Activated T-cell treated with anti-CD3 and anti-CD28 coated beads, Interleukin-2, amount 50 U/mL, for 24 hours (primary cell): ENCODE data around the gene PLA2G2D.

Source experiments
- DNase-seq: peaks from one replicate; pipeline ENCODE4 v3.0.0-alpha.2; 2020
- H3K27ac Mint-ChIP-seq: 2 replicates; pipeline ENCODE4 v1.8.0; 2020; ENCODE audit warnings: mild to moderate bottlenecking, mixed read lengths
- H3K27me3 Mint-ChIP-seq: 2 replicates; pipeline ENCODE4 v1.8.0; 2020; ENCODE audit warnings: mixed read lengths
- H3K36me3 Mint-ChIP-seq: 2 replicates; pipeline ENCODE4 v1.8.0; 2020; ENCODE audit warnings: low read depth, mixed read lengths
- H3K4me1 Mint-ChIP-seq: 2 replicates; pipeline ENCODE4 v1.8.0; 2020; ENCODE audit warnings: low read depth, mixed read lengths
- H3K4me3 Mint-ChIP-seq: 2 replicates; pipeline ENCODE4 v1.8.0; 2020; ENCODE audit warnings: mild to moderate bottlenecking, moderate library complexity, mixed read lengths
- H3K9me3 Mint-ChIP-seq: 2 replicates; pipeline ENCODE4 v1.8.0; 2020; ENCODE audit warnings: mixed read lengths

PLA2G2D gene

GRCh38 chr1:20119347-20119746, at the start of gene PLA2G2D:
TSS of gene PLA2G2D (minus strand) at chr1:20119536. CDS start at chr1:20119498, 38 bp downstream.
- no peak for DNase-seq
- peaks cover 56% of the 10 kb centered on the region for H3K27me3 Mint-ChIP-seq
- no peaks in the 10 kb centered on the region for H3K9me3 Mint-ChIP-seq
- no peaks in the 10 kb centered on the region for H3K4me1 Mint-ChIP-seq
- H3K27ac Mint-ChIP-seq: no peak within 1 kb of the TSS
- H3K4me3 Mint-ChIP-seq: no peak within 1 kb of the TSS
- no peaks in the 10 kb centered on the region for H3K36me3 Mint-ChIP-seq

DNA sequence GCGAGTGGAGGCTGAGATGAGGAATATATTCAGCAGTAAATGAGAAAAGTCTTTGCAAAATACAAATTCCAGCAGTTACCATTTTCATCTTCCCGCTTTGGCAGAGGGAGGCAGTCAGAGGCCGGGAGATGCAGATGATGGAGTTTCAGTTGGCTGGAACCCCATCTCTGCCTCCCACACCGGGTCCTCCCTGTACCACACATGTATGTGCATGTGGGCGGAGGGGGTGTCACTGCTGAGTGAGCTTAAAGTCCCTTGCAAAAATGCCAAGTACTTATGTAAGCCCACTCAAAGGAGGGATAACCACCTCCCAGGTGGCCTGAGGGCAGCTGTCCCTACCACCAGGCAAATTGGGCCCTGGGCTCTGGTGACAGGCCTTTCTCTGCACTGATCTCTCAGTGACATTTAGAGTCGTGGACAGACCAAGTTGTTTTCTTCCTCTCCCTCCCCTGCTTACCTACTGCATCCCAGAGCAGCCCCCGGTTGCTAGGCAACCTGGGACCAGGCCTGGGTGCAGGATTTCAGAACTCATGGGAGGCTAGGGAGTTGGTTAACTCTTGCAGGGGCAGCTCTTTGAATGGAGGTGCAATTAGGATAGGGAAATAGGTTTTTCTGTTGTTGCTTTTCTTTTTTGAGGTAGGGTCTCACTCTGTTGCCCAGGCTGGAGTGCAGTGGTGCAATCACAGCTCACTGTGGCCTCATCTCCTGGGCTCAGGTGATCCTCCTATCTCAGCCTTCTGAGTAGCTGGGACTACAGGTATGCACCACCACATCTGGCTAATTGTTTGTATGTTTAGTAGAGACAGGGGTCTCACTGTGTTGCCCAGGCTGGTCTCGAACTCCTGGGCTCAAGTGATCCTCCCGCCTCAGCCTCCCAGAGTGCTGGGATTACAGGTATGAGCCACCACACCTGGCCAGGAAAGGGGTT, 49.5 kb upstream of the PLA2G2D start:
- peaks cover 11% of the 10 kb centered on the region for H3K4me1 Mint-ChIP-seq
- DNase-seq: no peak
- no peaks in the 10 kb centered on the region for H3K27me3 Mint-ChIP-seq
- H3K9me3 Mint-ChIP-seq: peaks cover 6% of the 10 kb centered on the region
- no peaks in the 10 kb centered on the region for H3K36me3 Mint-ChIP-seq
- no peak overlapping the region for H3K4me3 Mint-ChIP-seq
- no peak overlapping the region for H3K27ac Mint-ChIP-seq

DNA sequence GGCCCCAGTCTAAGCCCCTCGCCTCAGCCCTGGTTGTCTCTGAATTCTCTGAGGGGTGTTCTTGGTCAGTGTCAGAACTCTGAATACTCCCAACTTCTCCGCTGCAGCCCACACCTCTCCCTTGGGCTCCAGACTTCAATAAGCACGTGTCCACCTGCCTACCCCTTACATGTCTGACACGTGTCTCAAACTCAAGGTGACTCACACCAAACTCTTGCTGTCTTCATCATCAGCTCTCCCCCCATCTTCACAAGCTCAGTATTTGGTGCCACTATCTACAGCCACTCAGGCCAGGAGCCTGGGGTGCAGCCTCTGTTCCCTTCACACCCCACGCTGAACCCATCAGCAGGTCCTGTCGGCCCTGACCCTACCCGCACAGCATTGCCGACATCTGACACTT, 47.8 kb upstream of the PLA2G2D start:
- Mint-ChIP-seq H3K27me3 (no peaks in the 10 kb centered on the region), H3K4me1 (peaks cover 8% of the 10 kb centered on the region), H3K4me3 (no peak overlapping the region), H3K36me3 (no peaks in the 10 kb centered on the region), H3K9me3 (peaks cover 17% of the 10 kb centered on the region), H3K27ac (no peak overlapping the region)
- no peak for DNase-seq

DNA sequence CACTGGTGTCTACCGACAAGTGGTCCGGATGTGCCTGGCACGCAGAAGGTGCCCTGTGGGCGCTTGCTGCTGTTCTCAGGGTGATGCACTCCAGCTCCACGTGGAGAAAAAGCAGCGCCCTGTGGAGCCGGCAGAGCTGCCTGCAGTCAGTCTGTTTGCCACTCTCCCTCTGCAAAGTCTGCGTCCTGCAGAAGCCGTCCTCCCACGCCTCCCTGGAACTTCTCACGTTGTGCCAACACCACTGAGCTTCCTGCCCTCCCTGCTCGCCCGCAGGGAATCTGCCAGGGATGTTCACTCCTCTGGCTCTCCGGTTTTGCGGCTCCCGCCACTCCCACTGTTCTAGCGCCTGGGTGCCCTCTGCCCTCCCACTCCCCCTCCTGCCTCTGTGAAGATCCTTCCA, 46.7 kb upstream of the PLA2G2D start:
- Mint-ChIP-seq H3K27me3 (no peaks in the 10 kb centered on the region), H3K36me3 (peaks cover 2% of the 10 kb centered on the region), H3K4me3 (no peak overlapping the region), H3K9me3 (peaks cover 22% of the 10 kb centered on the region), H3K27ac (no peak overlapping the region), H3K4me1 (peaks cover under 1% of the 10 kb centered on the region)
- no peak for DNase-seq

DNA sequence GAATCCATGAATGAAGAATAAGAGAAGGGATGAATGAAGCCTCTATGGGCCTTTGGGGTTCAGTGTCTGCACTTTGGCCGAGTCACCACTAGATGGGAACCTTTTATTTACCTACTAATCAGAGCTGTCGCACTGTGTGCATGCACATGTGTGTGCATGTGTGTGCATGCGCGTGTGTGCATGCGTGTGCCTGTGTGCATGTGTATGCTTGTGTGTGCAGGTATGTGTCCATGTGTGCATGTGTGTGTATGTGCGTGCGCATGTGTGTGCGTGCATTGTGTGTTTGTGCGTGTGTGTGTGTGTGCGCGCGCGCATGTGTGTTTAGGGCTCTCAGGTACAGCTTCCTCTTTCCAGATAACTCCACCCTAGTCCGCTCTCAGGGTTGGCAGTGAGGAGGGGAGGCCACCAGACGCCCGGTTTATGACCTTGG, 46.2 kb upstream of the PLA2G2D start:
- Mint-ChIP-seq H3K27me3 (no peaks in the 10 kb centered on the region), H3K4me1 (no peaks in the 10 kb centered on the region), H3K36me3 (peaks cover 2% of the 10 kb centered on the region), H3K4me3 (no peak overlapping the region), H3K27ac (no peak overlapping the region), H3K9me3 (peaks cover 22% of the 10 kb centered on the region)
- DNase-seq: no peak

DNA sequence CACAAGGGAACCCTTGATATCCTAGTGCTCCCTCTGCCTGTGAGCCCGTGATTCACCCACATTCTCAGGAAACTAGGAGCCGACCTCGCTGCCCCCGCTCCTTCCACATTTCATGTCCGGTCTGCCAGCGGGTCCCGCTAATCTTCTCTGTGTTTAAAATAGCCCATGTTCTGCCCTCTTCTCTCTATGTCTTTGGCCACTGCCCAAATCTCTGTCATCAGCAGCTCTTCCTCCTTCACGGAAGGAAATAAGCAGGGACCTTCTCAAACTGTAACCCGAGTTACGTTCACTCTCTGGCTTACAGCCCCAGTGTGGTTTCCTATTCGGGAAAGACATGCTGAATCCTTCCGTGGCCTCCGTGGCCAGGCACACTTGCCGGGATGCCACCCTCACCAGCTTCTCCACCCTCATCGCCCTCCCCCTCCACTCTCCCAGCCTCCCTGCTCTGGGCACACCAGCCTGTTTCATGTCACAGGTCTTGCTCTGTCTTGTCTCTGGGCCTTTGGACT, 45.4 kb upstream of the PLA2G2D start:
- no peak overlapping the region for H3K4me3 Mint-ChIP-seq
- H3K36me3 Mint-ChIP-seq: peaks cover 2% of the 10 kb centered on the region
- H3K4me1 Mint-ChIP-seq: no peaks in the 10 kb centered on the region
- peaks cover 25% of the 10 kb centered on the region for H3K9me3 Mint-ChIP-seq
- DNase-seq: no peak
- no peaks in the 10 kb centered on the region for H3K27me3 Mint-ChIP-seq
- no peak overlapping the region for H3K27ac Mint-ChIP-seq

DNA sequence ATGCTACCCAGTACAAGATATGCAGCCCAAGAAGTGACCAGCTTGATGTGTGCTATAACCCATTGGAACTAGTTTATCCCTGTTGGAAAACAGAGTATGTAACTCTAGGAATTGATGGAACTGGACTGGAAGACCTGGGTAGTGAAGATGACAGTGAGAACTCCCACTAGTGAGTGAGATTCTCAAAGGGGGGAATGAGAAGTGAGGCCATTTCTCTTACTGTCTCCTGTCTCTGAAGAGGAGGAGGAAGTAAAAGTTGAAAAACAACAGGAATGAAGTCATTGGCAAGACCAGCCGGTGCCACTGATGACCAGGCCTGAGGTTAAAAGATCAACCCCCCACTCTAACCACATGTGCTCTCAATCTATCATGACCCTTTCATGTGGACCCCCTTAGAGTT, 40.7 kb upstream of the PLA2G2D start:
- Mint-ChIP-seq H3K36me3 (peaks cover 2% of the 10 kb centered on the region), H3K4me3 (no peak overlapping the region), H3K4me1 (no peaks in the 10 kb centered on the region), H3K27ac (no peak overlapping the region), H3K9me3 (peaks cover 28% of the 10 kb centered on the region), H3K27me3 (no peaks in the 10 kb centered on the region)
- no peak for DNase-seq

DNA sequence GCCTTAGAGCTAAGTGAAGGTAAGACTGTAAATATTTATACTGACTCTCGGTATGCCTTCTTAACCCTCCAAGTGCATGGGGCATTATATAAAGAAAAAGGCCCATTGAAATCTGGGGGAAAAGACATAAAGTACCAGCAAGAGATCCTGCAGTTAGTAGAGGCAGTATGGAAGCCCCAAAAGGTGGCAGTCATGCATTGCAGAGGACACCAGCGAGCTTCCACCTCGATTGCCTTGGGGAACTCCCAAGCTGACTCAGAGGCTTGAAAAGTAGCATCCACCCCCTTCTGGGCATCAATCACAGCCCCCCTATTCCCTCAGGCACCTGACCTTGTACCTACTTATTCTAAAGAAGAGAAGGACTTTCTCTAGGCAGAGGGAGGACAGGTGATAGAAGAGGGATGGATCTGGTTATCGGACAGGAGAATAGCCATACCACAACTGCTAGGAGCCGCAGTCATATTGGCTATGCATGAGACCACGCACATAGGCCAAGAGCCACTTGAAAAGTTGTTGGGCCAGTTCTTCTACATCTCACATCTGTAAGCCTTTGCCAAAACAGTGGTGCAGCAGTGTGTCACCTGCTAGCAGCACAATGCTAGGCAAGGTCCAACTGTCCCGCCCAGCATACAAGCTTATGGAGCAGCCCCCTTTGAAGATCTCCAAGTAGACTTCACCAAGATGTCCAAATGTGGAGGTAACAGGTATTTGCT, 39.2 kb upstream of the PLA2G2D start:
- H3K27me3 Mint-ChIP-seq: no peaks in the 10 kb centered on the region
- H3K4me3 Mint-ChIP-seq: no peak overlapping the region
- H3K27ac Mint-ChIP-seq: no peak overlapping the region
- peaks cover 25% of the 10 kb centered on the region for H3K9me3 Mint-ChIP-seq
- peaks cover 2% of the 10 kb centered on the region for H3K36me3 Mint-ChIP-seq
- H3K4me1 Mint-ChIP-seq: peaks cover 8% of the 10 kb centered on the region
- no peak for DNase-seq

DNA sequence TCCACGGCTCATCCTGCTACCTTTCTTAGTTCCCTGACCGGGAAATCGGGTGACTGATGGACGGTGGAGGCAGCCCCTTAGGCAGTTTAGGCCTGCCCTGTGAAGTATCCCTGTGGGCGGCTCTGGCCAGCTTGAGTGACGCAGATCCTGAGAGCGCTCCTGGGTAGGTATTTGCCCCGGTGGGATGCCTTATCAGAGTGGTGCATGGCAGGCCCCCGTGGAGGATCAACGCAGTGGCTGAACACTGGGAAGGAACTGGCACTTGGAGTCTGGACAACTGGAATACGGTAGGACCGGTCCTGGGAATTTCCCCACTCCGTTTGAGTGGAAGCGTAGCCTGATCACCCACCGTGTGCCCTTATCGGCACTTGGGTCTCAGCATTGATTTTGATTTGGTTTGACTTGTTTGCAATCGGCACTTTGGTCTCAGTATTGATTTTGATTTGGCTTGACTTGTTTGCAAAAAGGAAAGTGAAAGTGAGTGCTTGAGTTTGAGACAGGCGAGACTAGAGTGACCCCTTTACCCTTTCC, 35.0 kb upstream of the PLA2G2D start:
- no peak for DNase-seq
- no peak overlapping the region for H3K4me3 Mint-ChIP-seq
- peaks cover 2% of the 10 kb centered on the region for H3K9me3 Mint-ChIP-seq
- peaks cover 4% of the 10 kb centered on the region for H3K27me3 Mint-ChIP-seq
- peaks cover 11% of the 10 kb centered on the region for H3K4me1 Mint-ChIP-seq
- H3K27ac Mint-ChIP-seq: peak overlapping the region; percentile 11
- no peaks in the 10 kb centered on the region for H3K36me3 Mint-ChIP-seq

DNA sequence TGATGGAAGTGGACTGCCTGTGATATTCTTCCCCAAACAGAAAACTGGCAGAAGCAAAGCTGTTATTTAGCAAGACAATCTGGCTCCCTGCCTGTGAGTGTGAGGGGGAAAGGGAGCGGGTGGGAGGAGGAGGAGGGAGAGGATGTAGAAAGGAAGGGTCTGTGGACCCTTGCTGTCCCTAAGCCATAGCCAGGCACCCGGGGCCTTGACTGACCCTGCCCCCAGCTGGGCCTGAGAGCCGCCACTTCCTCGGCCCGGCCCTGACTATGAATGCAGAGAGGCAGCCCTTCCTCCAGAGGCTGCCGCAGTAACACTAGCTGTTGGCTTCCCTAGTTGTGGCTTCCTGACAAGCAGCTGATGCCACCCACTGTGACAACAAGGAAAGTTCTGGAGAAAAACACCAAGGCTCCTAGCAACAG, 33.7 kb upstream of the PLA2G2D start:
- H3K4me1 Mint-ChIP-seq: peaks cover 11% of the 10 kb centered on the region
- no peaks in the 10 kb centered on the region for H3K9me3 Mint-ChIP-seq

DNA sequence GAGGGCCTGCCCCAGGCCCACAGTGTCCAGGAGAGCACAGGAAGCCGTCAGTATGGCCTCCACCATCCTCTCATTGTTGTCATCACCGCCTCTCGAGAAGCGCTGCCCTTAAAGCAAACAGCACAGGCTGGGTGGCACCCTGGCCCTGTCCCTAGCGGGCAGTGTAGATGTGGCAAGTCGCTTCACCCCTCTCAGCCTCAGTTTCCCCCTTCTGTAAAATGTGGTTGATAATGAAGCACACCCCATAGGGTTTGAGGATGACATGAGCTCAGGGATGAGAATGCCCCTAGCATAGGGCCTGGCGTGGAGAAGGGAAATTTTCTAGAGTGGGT, 33.2 kb upstream of the PLA2G2D start:
- H3K9me3 Mint-ChIP-seq: no peaks in the 10 kb centered on the region
- peak overlapping the region; percentile 62 for H3K4me3 Mint-ChIP-seq
- DNase-seq: no peak
- H3K36me3 Mint-ChIP-seq: no peaks in the 10 kb centered on the region
- H3K4me1 Mint-ChIP-seq: peaks cover 11% of the 10 kb centered on the region
- H3K27ac Mint-ChIP-seq: no peak overlapping the region
- H3K27me3 Mint-ChIP-seq: peaks cover 4% of the 10 kb centered on the region

More for the DNA sequence above, 33.7 kb upstream of the PLA2G2D start:
- peaks cover 4% of the 10 kb centered on the region for H3K27me3 Mint-ChIP-seq
- no peak overlapping the region for H3K4me3 Mint-ChIP-seq
- no peaks in the 10 kb centered on the region for H3K36me3 Mint-ChIP-seq
- H3K27ac Mint-ChIP-seq: no peak overlapping the region
- no peak for DNase-seq

- H3K27me3 Mint-ChIP-seq: peaks cover 4% of the 10 kb centered on the region
- H3K27ac Mint-ChIP-seq: no peak overlapping the region
- H3K36me3 Mint-ChIP-seq: no peaks in the 10 kb centered on the region
- H3K9me3 Mint-ChIP-seq: no peaks in the 10 kb centered on the region
- H3K4me3 Mint-ChIP-seq: peak overlapping the region; percentile 62
- DNase-seq: peak; percentile 87
- peaks cover 11% of the 10 kb centered on the region for H3K4me1 Mint-ChIP-seq
Observed at GRCh38 chr1:20151906-20152598, 32.7 kb upstream of the PLA2G2D start.

DNA sequence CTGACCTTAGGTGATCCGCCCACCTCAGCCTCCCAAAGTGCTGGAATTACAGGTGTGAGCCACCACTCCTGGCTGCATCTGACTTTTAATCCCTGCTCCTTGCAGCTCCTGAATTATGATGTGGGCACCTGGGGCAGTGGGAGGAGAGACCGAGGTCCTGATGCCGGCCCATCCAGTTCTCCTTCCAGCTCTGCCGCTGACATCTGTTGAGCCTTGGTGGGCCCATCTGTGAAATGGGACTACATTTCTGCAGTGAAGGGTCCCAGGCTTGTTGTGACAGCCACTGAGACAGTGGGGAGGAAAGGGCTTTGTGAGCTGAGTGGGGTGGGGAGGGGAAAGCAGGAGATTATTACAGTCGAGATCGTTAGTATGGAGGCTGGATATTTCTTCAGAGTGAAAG, 31.6 kb upstream of the PLA2G2D start:
- peaks cover 11% of the 10 kb centered on the region for H3K4me1 Mint-ChIP-seq
- no peak overlapping the region for H3K4me3 Mint-ChIP-seq

GRCh38 chr1:20150326-20150705, 31.0 kb upstream of the PLA2G2D start:
- Mint-ChIP-seq H3K4me1 (peaks cover 11% of the 10 kb centered on the region), H3K27ac (no peak overlapping the region), H3K4me3 (no peak overlapping the region)

More for the DNA sequence above, 31.6 kb upstream of the PLA2G2D start:
- Mint-ChIP-seq H3K36me3 (no peaks in the 10 kb centered on the region), H3K27ac (no peak overlapping the region), H3K9me3 (no peaks in the 10 kb centered on the region), H3K27me3 (peaks cover 4% of the 10 kb centered on the region)
- DNase-seq: no peak

More at GRCh38 chr1:20150326-20150705, 31.0 kb upstream of the PLA2G2D start:
- H3K9me3 Mint-ChIP-seq: no peaks in the 10 kb centered on the region
- peaks cover 4% of the 10 kb centered on the region for H3K27me3 Mint-ChIP-seq
- no peak for DNase-seq
- H3K36me3 Mint-ChIP-seq: no peaks in the 10 kb centered on the region
